H1 (cell line): ENCODE data around the gene CHCHD1. TPM values are rescaled to one million over a fixed set of nuclear protein-coding genes. Genes with fewer than 3 reads are reported as not detected.

Experiments
- CTCF ChIA-PET: fragments of 300-600 bp; sonication (Branson Sonifier 250); formaldehyde crosslinking; loops from one replicate; lab custom pipeline; 2021; ENCODE audit not compliant: partially characterized antibody; lab: Charles Lee
- POLR2A ChIA-PET: fragments of 300-600 bp; sonication (Branson Sonifier 250); formaldehyde crosslinking; loops from one replicate; lab custom pipeline; 2021; ENCODE audit warnings: inconsistent platforms; ENCODE audit not compliant: partially characterized antibody; lab: Charles Lee
- DNase-seq, 2 experiments: peaks; one replicate each; pipeline versions ENCODE4 v3.0.0 to v3.0.0-alpha.2; 2010 to 2022; ENCODE audit warnings: low spot score in 2 of 2, low read depth in 1 of 2, mixed read lengths in 1 of 2
- FAIRE-seq: peaks from 2 replicates; lab custom pipeline; 2011; peaks lifted over from hg19 to GRCh38; lab: Jason Lieb, UNC
- H2AFZ ChIP-seq: 2 replicates; pipeline ENCODE4 v1.8.1; 2012; ENCODE audit warnings: low read length, inconsistent platforms
- H2AK5ac ChIP-seq: 2 replicates; pipeline ENCODE4 v1.6.1; 2013; ENCODE audit warnings: low read depth, low read length
- H2BK120ac ChIP-seq: replicated peaks from 2 replicates; pipeline ENCODE3; 2013; ENCODE audit warnings: low read depth, low read length, inconsistent platforms
- H2BK12ac ChIP-seq: 2 replicates; pipeline ENCODE4 v1.6.1; 2013; ENCODE audit warnings: low read depth, low read length
- H2BK15ac ChIP-seq: 2 replicates; pipeline ENCODE4 v1.6.1; 2013; ENCODE audit warnings: low read length
- H2BK20ac ChIP-seq: 2 replicates; pipeline ENCODE4 v1.6.1; 2013; ENCODE audit warnings: low read length
- H2BK5ac ChIP-seq: 2 replicates; pipeline ENCODE4 v1.6.1; 2013; ENCODE audit warnings: low read depth, low read length
- H3K14ac ChIP-seq: 2 replicates; pipeline ENCODE4 v1.6.1; 2013; ENCODE audit warnings: inconsistent platforms; ENCODE audit not compliant: insufficient read length
- H3K18ac ChIP-seq: 2 replicates; pipeline ENCODE4 v1.6.1; 2013; ENCODE audit warnings: low read length; ENCODE audit errors: extremely low read depth
- H3K23ac ChIP-seq: 2 replicates; pipeline ENCODE4 v1.6.1; 2013; ENCODE audit warnings: inconsistent platforms; ENCODE audit not compliant: insufficient read length
- H3K23me2 ChIP-seq: 2 replicates; pipeline ENCODE4 v1.6.1; 2013; ENCODE audit warnings: low read depth, low read length
- H3K27ac ChIP-seq: 2 replicates; pipeline ENCODE4 v1.6.1; 2011; ENCODE audit warnings: low read depth, low read length, inconsistent platforms
- H3K27me3 ChIP-seq, 4 experiments: replicated peaks in 1 of 4; 1 replicate in 1 of 4; 2 replicates in 3 of 4; pipeline versions ENCODE4 v1.6.1 to v1.8.1; 2011 to 2013; ENCODE audit warnings: low read length in 3 of 4, mild to moderate bottlenecking in 3 of 4, inconsistent platforms in 2 of 4, mixed read lengths in 2 of 4, moderate library complexity in 1 of 4; ENCODE audit not compliant: control insufficient read depth in 3 of 4, insufficient read depth in 3 of 4; ENCODE audit errors: extremely low read depth in 1 of 4
- H3K36me3 ChIP-seq, 4 experiments: 2 replicates each; pipeline versions ENCODE4 v1.6.1 to v1.8.1; 2011 to 2013; ENCODE audit warnings: mild to moderate bottlenecking in 4 of 4, low read length in 3 of 4, moderate library complexity in 2 of 4, control low read depth in 1 of 4, inconsistent platforms in 1 of 4; ENCODE audit not compliant: insufficient read depth in 4 of 4, control insufficient read depth in 2 of 4
- H3K4ac ChIP-seq: replicated peaks from 2 replicates; pipeline ENCODE3; 2013; ENCODE audit warnings: low read length, low read depth, mixed read lengths, inconsistent platforms; ENCODE audit not compliant: insufficient read length
- H3K4me1 ChIP-seq, 4 experiments: replicated peaks in 1 of 4; 1 replicate in 1 of 4; 2 replicates in 3 of 4; pipeline versions ENCODE4 v1.6.1 to v1.8.1; 2011 to 2013; ENCODE audit warnings: low read length in 3 of 4, inconsistent platforms in 2 of 4, mixed read lengths in 1 of 4; ENCODE audit not compliant: insufficient read depth in 4 of 4, control insufficient read depth in 3 of 4
- H3K4me2 ChIP-seq, 2 experiments: 2 replicates each; pipeline versions ENCODE4 v1.6.1 to v1.8.1; 2011 to 2013; ENCODE audit warnings: low read depth in 2 of 2, low read length in 2 of 2, control low read depth in 1 of 2, inconsistent platforms in 1 of 2, mild to moderate bottlenecking in 1 of 2; ENCODE audit not compliant: insufficient read depth in 1 of 2
- H3K4me3 ChIP-seq, 4 experiments: fragments of 200-600, 300-600 bp in 1 of 4; sonication (generic), shearing (Covaris generic), sonication (Bioruptor Twin) in 1 of 4; 2 replicates each; pipeline versions ENCODE4 v1.5.1 to v1.8.1; 2011 to 2016; ENCODE audit warnings: low read length in 4 of 4, low read depth in 3 of 4, control low read depth in 2 of 4, inconsistent platforms in 2 of 4, mild to moderate bottlenecking in 2 of 4, mixed read lengths in 1 of 4, moderate library complexity in 1 of 4; ENCODE audit not compliant: insufficient read depth in 2 of 4; ENCODE audit errors: extremely low read depth in 1 of 4
- H3K56ac ChIP-seq: replicated peaks from 2 replicates; pipeline ENCODE3; 2013; ENCODE audit warnings: low read depth, mild to moderate bottlenecking, mixed read lengths, low read length, inconsistent platforms; ENCODE audit not compliant: insufficient read length
- H3K79me1 ChIP-seq: 2 replicates; pipeline ENCODE4 v1.6.1; 2013; ENCODE audit warnings: low read depth, low read length, control low read depth
- H3K79me2 ChIP-seq, 2 experiments: 2 replicates each; pipeline versions ENCODE4 v1.6.1 to v1.8.1; 2012 to 2013; ENCODE audit warnings: low read length in 2 of 2, mild to moderate bottlenecking in 2 of 2, inconsistent platforms in 1 of 2; ENCODE audit not compliant: insufficient read depth in 2 of 2, control insufficient read depth in 1 of 2
- H3K9ac ChIP-seq, 4 experiments: replicated peaks in 1 of 4; 1 replicate in 1 of 4; 2 replicates in 3 of 4; pipeline versions ENCODE4 v1.6.1 to v1.8.1; 2011 to 2013; ENCODE audit warnings: low read depth in 3 of 4, low read length in 3 of 4, control low read depth in 2 of 4, mild to moderate bottlenecking in 2 of 4, moderate library complexity in 2 of 4, inconsistent platforms in 1 of 4; ENCODE audit errors: extremely low read depth in 1 of 4
- H3K9me3 ChIP-seq, 2 experiments: 2 replicates each; pipeline versions ENCODE4 v1.6.1 to v1.8.1; 2012 to 2013; ENCODE audit warnings: mild to moderate bottlenecking in 2 of 2, moderate library complexity in 2 of 2, control low read depth in 1 of 2, inconsistent platforms in 1 of 2, low read depth in 1 of 2, low read length in 1 of 2, mixed read lengths in 1 of 2; ENCODE audit not compliant: insufficient read depth in 2 of 2
- H4K20me1 ChIP-seq, 2 experiments: replicated peaks in 1 of 2; 2 replicates each; pipeline versions ENCODE3 to v1.8.1; 2011 to 2013; ENCODE audit warnings: inconsistent platforms in 2 of 2, low read length in 2 of 2, mild to moderate bottlenecking in 1 of 2; ENCODE audit not compliant: insufficient read depth in 2 of 2, control insufficient read depth in 1 of 2
- H4K5ac ChIP-seq: 2 replicates; pipeline ENCODE4 v1.6.1; 2013; ENCODE audit warnings: low read length, low read depth, mixed read lengths, inconsistent platforms; ENCODE audit not compliant: insufficient read length
- H4K8ac ChIP-seq: 2 replicates; pipeline ENCODE4 v1.8.0; 2013; ENCODE audit warnings: mild to moderate bottlenecking, moderate library complexity, low read length, inconsistent platforms; ENCODE audit not compliant: insufficient read depth; ENCODE audit errors: extremely low read depth
- H4K91ac ChIP-seq: replicated peaks from 2 replicates; pipeline ENCODE3; 2013; ENCODE audit warnings: low read length, mixed read lengths, inconsistent platforms; ENCODE audit not compliant: insufficient read length
- HDAC2 ChIP-seq, 2 experiments: fragments of 300-600 bp in 1 of 2; sonication (generic) in 1 of 2; IDR thresholded peaks; 2 replicates each; pipeline ENCODE4 v1.6.1; 2011 to 2012; ENCODE audit warnings: low read depth in 2 of 2, low read length in 2 of 2, mild to moderate bottlenecking in 2 of 2, moderate library complexity in 2 of 2, borderline replicate concordance in 1 of 2, inconsistent platforms in 1 of 2
- SIN3A ChIP-seq, 2 experiments: IDR thresholded peaks in 1 of 2; conservative IDR thresholded peaks in 1 of 2; 2 replicates each; pipeline ENCODE4 v1.6.1; 2011 to 2012; ENCODE audit warnings: low read length in 2 of 2, improper control_type of control experiment in 1 of 2, low read depth in 1 of 2, mild to moderate bottlenecking in 1 of 2
- WGBS, 2 experiments: shearing (Covaris generic) in 1 of 2; methylation state at CpG; one replicate each; pipeline versions ENCODE4 v1.1.6 to v1.1.7; 2013 to 2015; ENCODE audit warnings: low lambda C conversion rate in 2 of 2, mixed read lengths in 2 of 2, inconsistent platforms in 1 of 2, low coverage in 1 of 2, missing lambda C conversion rate in 1 of 2; ENCODE audit not compliant: insufficient replicate concordance in 2 of 2, insufficient coverage in 1 of 2, insufficient read length in 1 of 2; ENCODE audit errors: extremely low coverage in 1 of 2, missing lambda C conversion rate in 1 of 2; 5-methylcytosine and 5-hydroxymethylcytosine counted together
- polyA plus RNA-seq, 7 experiments: library from polyadenylated mRNA; depleted of rRNA in 3 of 7; stranded (reverse) in 5 of 7; unstranded in 2 of 7; fragments of >200 nt in 5 of 7; fragments of 200-250 nt in 2 of 7; gene quantifications; 1 replicate in 5 of 7; 2 replicates in 1 of 7; 4 replicates in 1 of 7; pipeline versions ENCODE4 v1.2.1 to v1.2.3, GENCODE V29; 2011 to 2013; ENCODE audit warnings: missing spikeins in 2 of 7, mixed read lengths in 2 of 7
- total RNA-seq: library from RNA; stranded (reverse); fragmentation: NEBNext Ultra II Directional; extraction: Animal tissue kit (Norgen Biotek cat#: 25700); gene quantifications from 2 replicates; pipeline ENCODE4 v1.2.1, GENCODE V29; 2021
- TF ChIP-seq, protein P1 (sequence below), 3 experiments: IDR thresholded peaks; 1 replicate in 2 of 3; 2 replicates in 1 of 3; pipeline versions ENCODE4 v1.5.1 to v1.6.1; 2011; ENCODE audit warnings: low read length in 3 of 3, mild to moderate bottlenecking in 3 of 3, inconsistent platforms in 2 of 3, low read depth in 1 of 3, moderate library complexity in 1 of 3; ENCODE audit not compliant: insufficient read depth in 1 of 3; ENCODE audit errors: control extremely low read depth in 1 of 3

Gene CHCHD1
- total and polyA plus RNA-seq, 2 of the 8 experiments (the other 6 are each of a cell fraction or from before 2014, with no cell fraction given) = 44.9 to 58.1 TPM

DNA sequence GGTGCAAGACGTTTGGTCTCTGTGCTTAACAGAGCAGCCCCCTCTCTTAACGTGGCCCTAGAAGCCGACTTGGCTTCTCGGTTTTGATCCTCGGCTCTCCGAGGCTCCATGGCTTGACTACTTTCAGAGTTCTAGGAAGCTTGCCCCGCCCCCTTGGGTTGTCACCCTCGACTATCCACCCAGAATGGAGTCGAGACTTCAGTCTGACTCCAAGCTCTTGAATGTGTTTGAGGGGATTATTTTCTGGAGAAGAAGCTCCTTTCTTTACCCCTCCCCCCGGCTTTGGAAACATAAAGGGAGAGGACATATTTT is 37.2 kb upstream of the CHCHD1 start:
- 0 out of 2 replicates have a peak overlapping the region, but pooled peaks have one; percentile 22 for H4K8ac ChIP-seq
- H3K14ac ChIP-seq = no peak overlapping the region
- no peak overlapping the region for H2BK20ac ChIP-seq
- 3% methylated on average over 10 of the region's 10 CpGs; no CpG with 5 or more reads in 1 of the 2 experiments for WGBS, 2 experiments
- H3K23me2 ChIP-seq = peaks cover 3% of the 10 kb centered on the region; the same call in 1 of the 2 replicates
- no peak for FAIRE-seq
- H3K9ac ChIP-seq = peak overlapping the region in 3 of 4 experiments; percentile 69 to 93 (median 87); a peak in 5 of 7 replicates
- no peak overlapping the region for H2AK5ac ChIP-seq
- ChIA-PET POLR2A (interaction anchor here (1.1 to 7.0 kb wide), 10 partner anchors 9 to 491 kb away, joined by 3 to 124 read pairs (median 5); partner anchors contain the start of gene CHCHD1), CTCF (interaction anchor here (1.0 to 1.3 kb wide), 3 partner anchors 14 to 28 kb away, joined by 4 to 5 read pairs (median 4); a partner anchor contains a TSS)
- peaks cover 5 to 20% (median 10%) of the 10 kb centered on the region in 4 experiments; a peak in 6 of 7 replicates for H3K4me1 ChIP-seq
- H3K4me3 ChIP-seq = peak overlapping the region; percentile 69 to 92 (median 82)
- H2AFZ ChIP-seq = peak overlapping the region; percentile 44; the same call in 1 of the 2 replicates
- H3K27ac ChIP-seq = 0 out of 2 replicates have a peak overlapping the region, but pooled peaks have one; percentile 17
- no peak for DNase-seq
- H3K23ac ChIP-seq = no peak overlapping the region
- 0 out of 2 replicates have a peak overlapping the region, but pooled peaks have one; percentile 46 for H2BK15ac ChIP-seq
- peak overlapping the region; percentile 84; the same call in 1 of the 2 replicates for H2BK5ac ChIP-seq
- H3K9me3 ChIP-seq = no peaks in the 10 kb centered on the region
- peak overlapping the region; percentile 49 to 72 for H3K4me2 ChIP-seq
- no peak overlapping the region for H3K56ac ChIP-seq
- TF ChIP-seq HDAC2 (IDR thresholded peaks at IDR 0.05; ENCODE audit: borderline replicate concordance in 1 of 2, low read depth in 2 of 2, low read length in 2 of 2) (0 out of 4 replicates have a peak, but pooled peaks of 1 of the 2 experiments have one; percentile 83), SIN3A (conservative IDR thresholded peaks at IDR 0.05 in 1 of 2, IDR thresholded peaks at IDR 0.05 in 1 of 2; ENCODE audit: low read depth in 1 of 2, low read length in 2 of 2) (peak; percentile 52 to 74; a peak in 3 of 4 replicates)
- TF ChIP-seq, protein P1, sequence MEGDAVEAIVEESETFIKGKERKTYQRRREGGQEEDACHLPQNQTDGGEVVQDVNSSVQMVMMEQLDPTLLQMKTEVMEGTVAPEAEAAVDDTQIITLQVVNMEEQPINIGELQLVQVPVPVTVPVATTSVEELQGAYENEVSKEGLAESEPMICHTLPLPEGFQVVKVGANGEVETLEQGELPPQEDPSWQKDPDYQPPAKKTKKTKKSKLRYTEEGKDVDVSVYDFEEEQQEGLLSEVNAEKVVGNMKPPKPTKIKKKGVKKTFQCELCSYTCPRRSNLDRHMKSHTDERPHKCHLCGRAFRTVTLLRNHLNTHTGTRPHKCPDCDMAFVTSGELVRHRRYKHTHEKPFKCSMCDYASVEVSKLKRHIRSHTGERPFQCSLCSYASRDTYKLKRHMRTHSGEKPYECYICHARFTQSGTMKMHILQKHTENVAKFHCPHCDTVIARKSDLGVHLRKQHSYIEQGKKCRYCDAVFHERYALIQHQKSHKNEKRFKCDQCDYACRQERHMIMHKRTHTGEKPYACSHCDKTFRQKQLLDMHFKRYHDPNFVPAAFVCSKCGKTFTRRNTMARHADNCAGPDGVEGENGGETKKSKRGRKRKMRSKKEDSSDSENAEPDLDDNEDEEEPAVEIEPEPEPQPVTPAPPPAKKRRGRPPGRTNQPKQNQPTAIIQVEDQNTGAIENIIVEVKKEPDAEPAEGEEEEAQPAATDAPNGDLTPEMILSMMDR (IDR thresholded peaks at IDR 0.05; ENCODE audit: control extremely low read depth in 1 of 3, insufficient read depth in 1 of 3, low read depth in 1 of 3, low read length in 3 of 3) = no peak
- peaks cover 8% of the 10 kb centered on the region for H3K79me1 ChIP-seq
- H3K79me2 ChIP-seq = peaks cover 0 to 19% of the 10 kb centered on the region in 2 experiments; a peak in 2 of 4 replicates
- peaks cover 4 to 11% (median 5%) of the 10 kb centered on the region in 4 experiments; a peak in 4 of 8 replicates for H3K36me3 ChIP-seq
- H4K5ac ChIP-seq = no peak overlapping the region
- no peak overlapping the region for H2BK12ac ChIP-seq
- H2BK120ac ChIP-seq = no peak overlapping the region
- H3K18ac ChIP-seq = no peak overlapping the region; the same call in 1 of the 2 replicates
- H4K20me1 ChIP-seq = no peaks in the 10 kb centered on the region
- H3K4ac ChIP-seq = no peak overlapping the region
- no peaks in the 10 kb centered on the region for H3K27me3 ChIP-seq
- H4K91ac ChIP-seq = no peak overlapping the region
